Measurements from ENCODE around the gene OR8B4. TPM values are rescaled to one million over a fixed set of nuclear protein-coding genes. Genes with fewer than 3 reads are reported as not detected.
A peak's percentile ranks its signal among the peaks of the same experiment; 100 is the strongest.
"Not testable (repeated sequence)": the region's sequence is repeated elsewhere in the genome, so short reads cannot be mapped to it uniquely, and the experiment has no call there.

The OR8B4 gene
- total RNA-seq, 1 experiment from 2014 or later: not detected

- Histone ChIP-seq H3K9ac (ENCODE audit: low read length) (no peak overlapping the region), H3K27ac (ENCODE audit: low read length) (no peak overlapping the region)
- peak; percentile 74 for DNase-seq
Measured at GRCh38 chr11:124402326-124402922, 22.2 kb downstream of the OR8B4 start.

GRCh38 chr11:124398924-124399323 lies 25.7 kb downstream of the OR8B4 start, which contains the start of gene OR8B3:
Gene OR8B3 (minus strand): TSS chr11:124399024. CDS start chr11:124397351, 1,673 bp downstream.
- no peak for DNase-seq
- Histone ChIP-seq H3K27me3 (ENCODE audit: low read length) (no peaks in the 10 kb centered on the region), H3K9me2 (replicated peaks; ENCODE audit: insufficient read depth, low read length) (no peaks in the 10 kb centered on the region), H3K9me3 (ENCODE audit: low read length) (no peaks in the 10 kb centered on the region), H3K4me3 (ENCODE audit: low read length) (no peak within 1 kb of the TSS), H3K36me3 (ENCODE audit: insufficient read depth, low read length) (no peaks in the 10 kb centered on the region), H3K4me2 (ENCODE audit: low read depth, low read length, poor library complexity, severe bottlenecking) (no peak within 1 kb of the TSS), H3K27ac (ENCODE audit: low read length) (no peak within 1 kb of the TSS), H3K9ac (ENCODE audit: low read length) (no peak within 1 kb of the TSS), H3K4me1 (ENCODE audit: low read length) (no peaks in the 10 kb centered on the region), H4K20me1 (ENCODE audit: insufficient read depth, low read depth, low read length) (no peaks in the 10 kb centered on the region), H3K79me2 (ENCODE audit: low read length) (no peaks in the 10 kb centered on the region), H2AFZ (ENCODE audit: low read length) (no peak within 1 kb of the TSS)

More at GRCh38 chr11:124402326-124402922, 22.2 kb downstream of the OR8B4 start:
- H3K27me3 ChIP-seq (ENCODE audit: low read length): no peaks in the 10 kb centered on the region
- no peak overlapping the region for H2AFZ ChIP-seq (ENCODE audit: low read length)
- H3K79me2 ChIP-seq (ENCODE audit: low read length): no peaks in the 10 kb centered on the region
- no peaks in the 10 kb centered on the region for H4K20me1 ChIP-seq (ENCODE audit: insufficient read depth, low read depth, low read length)
- H3K9me2 ChIP-seq (replicated peaks; ENCODE audit: insufficient read depth, low read length): no peaks in the 10 kb centered on the region
- H3K4me3 ChIP-seq (ENCODE audit: low read length): no peak overlapping the region
- no peaks in the 10 kb centered on the region for H3K36me3 ChIP-seq (ENCODE audit: insufficient read depth, low read length)
- no peaks in the 10 kb centered on the region for H3K4me1 ChIP-seq (ENCODE audit: low read length)
- H3K4me2 ChIP-seq (ENCODE audit: low read depth, low read length, poor library complexity, severe bottlenecking): no peak overlapping the region
- H3K9me3 ChIP-seq (ENCODE audit: low read length): no peaks in the 10 kb centered on the region

DNA sequence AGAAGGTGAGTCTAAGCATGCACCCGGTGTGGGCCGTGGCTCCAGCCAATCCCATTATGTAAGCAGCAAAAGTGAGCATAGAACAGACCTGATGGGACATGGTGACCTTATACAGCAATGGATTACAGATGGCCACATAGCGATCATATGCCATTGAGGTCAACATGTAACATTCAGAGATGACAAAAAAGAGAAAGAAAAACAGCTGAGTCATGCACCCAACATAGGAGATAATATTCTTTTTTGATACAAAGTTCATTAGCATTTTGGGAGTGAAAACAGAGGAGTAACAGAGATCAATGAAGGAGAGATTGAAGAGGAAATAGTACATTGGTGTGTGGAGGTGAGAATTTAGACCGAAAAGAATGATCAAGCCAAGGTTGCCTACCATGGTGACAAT lies 27.8 kb downstream of the OR8B4 start:
- not testable (repeated sequence) for H3K27me3 ChIP-seq (ENCODE audit: low read length); H3K4me1 ChIP-seq (ENCODE audit: low read length); H2AFZ ChIP-seq (ENCODE audit: low read length); H4K20me1 ChIP-seq (ENCODE audit: insufficient read depth, low read depth, low read length); DNase-seq; H3K4me3 ChIP-seq (ENCODE audit: low read length); H3K9me3 ChIP-seq (ENCODE audit: low read length); H3K36me3 ChIP-seq (ENCODE audit: insufficient read depth, low read length); H3K4me2 ChIP-seq (ENCODE audit: low read depth, low read length, poor library complexity, severe bottlenecking); H3K27ac ChIP-seq (ENCODE audit: low read length); H3K9ac ChIP-seq (ENCODE audit: low read length); H3K9me2 ChIP-seq (replicated peaks; ENCODE audit: insufficient read depth, low read length); H3K79me2 ChIP-seq (ENCODE audit: low read length)

GRCh38 chr11:124394408-124394807 lies 30.3 kb downstream of the OR8B4 start:
- Histone ChIP-seq H3K9ac (ENCODE audit: low read length) (no peak overlapping the region), H3K9me3 (ENCODE audit: low read length) (no peaks in the 10 kb centered on the region), H3K27me3 (ENCODE audit: low read length) (no peaks in the 10 kb centered on the region), H3K36me3 (ENCODE audit: insufficient read depth, low read length) (no peaks in the 10 kb centered on the region), H3K4me3 (ENCODE audit: low read length) (no peak overlapping the region), H3K4me2 (ENCODE audit: low read depth, low read length, poor library complexity, severe bottlenecking) (no peak overlapping the region), H3K27ac (ENCODE audit: low read length) (no peak overlapping the region), H3K79me2 (ENCODE audit: low read length) (no peaks in the 10 kb centered on the region), H3K4me1 (ENCODE audit: low read length) (no peaks in the 10 kb centered on the region), H2AFZ (ENCODE audit: low read length) (no peak overlapping the region), H4K20me1 (ENCODE audit: insufficient read depth, low read depth, low read length) (no peaks in the 10 kb centered on the region), H3K9me2 (replicated peaks; ENCODE audit: insufficient read depth, low read length) (no peaks in the 10 kb centered on the region)
- DNase-seq: no peak

- no peak for DNase-seq
- Histone ChIP-seq H3K4me2 (ENCODE audit: low read depth, low read length, poor library complexity, severe bottlenecking) (no peak within 1 kb of the TSS), H4K20me1 (ENCODE audit: insufficient read depth, low read depth, low read length) (no peaks in the 10 kb centered on the region), H3K9ac (ENCODE audit: low read length) (no peak within 1 kb of the TSS), H3K9me2 (replicated peaks; ENCODE audit: insufficient read depth, low read length) (no peaks in the 10 kb centered on the region), H3K9me3 (ENCODE audit: low read length) (no peaks in the 10 kb centered on the region), H3K4me3 (ENCODE audit: low read length) (no peak within 1 kb of the TSS), H2AFZ (ENCODE audit: low read length) (no peak within 1 kb of the TSS), H3K4me1 (ENCODE audit: low read length) (no peaks in the 10 kb centered on the region), H3K36me3 (ENCODE audit: insufficient read depth, low read length) (no peaks in the 10 kb centered on the region), H3K27ac (ENCODE audit: low read length) (no peak within 1 kb of the TSS), H3K27me3 (ENCODE audit: low read length) (no peaks in the 10 kb centered on the region), H3K79me2 (ENCODE audit: low read length) (no peaks in the 10 kb centered on the region)
Measured at GRCh38 chr11:124384399-124384798, 40.3 kb downstream of the OR8B4 start, which contains the start of gene OR8B2. Gene OR8B2 (minus strand): TSS chr11:124384499. CDS start chr11:124383343, 1,156 bp downstream.

DNA sequence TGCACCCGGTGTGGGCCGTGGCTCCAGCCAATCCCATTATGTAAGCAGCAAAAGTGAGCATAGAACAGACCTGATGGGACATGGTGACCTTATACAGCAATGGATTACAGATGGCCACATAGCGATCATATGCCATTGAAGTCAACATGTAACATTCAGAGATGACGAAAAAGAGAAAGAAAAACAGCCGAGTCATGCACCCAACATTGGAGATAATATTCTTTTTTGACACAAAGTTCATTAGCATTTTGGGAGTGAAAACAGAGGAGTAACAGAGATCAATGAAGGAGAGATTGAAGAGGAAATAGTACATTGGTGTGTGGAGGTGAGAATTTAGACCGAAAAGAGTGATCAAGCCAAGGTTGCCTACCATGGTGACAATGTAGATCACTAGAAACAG lies 41.8 kb downstream of the OR8B4 start:
- not testable (repeated sequence) for H3K9me3 ChIP-seq (ENCODE audit: low read length); H3K27ac ChIP-seq (ENCODE audit: low read length); H4K20me1 ChIP-seq (ENCODE audit: insufficient read depth, low read depth, low read length); H3K4me3 ChIP-seq (ENCODE audit: low read length); H3K4me2 ChIP-seq (ENCODE audit: low read depth, low read length, poor library complexity, severe bottlenecking); H3K9me2 ChIP-seq (replicated peaks; ENCODE audit: insufficient read depth, low read length); H2AFZ ChIP-seq (ENCODE audit: low read length); H3K79me2 ChIP-seq (ENCODE audit: low read length); DNase-seq; H3K9ac ChIP-seq (ENCODE audit: low read length); H3K27me3 ChIP-seq (ENCODE audit: low read length); H3K4me1 ChIP-seq (ENCODE audit: low read length); H3K36me3 ChIP-seq (ENCODE audit: insufficient read depth, low read length)

DNA sequence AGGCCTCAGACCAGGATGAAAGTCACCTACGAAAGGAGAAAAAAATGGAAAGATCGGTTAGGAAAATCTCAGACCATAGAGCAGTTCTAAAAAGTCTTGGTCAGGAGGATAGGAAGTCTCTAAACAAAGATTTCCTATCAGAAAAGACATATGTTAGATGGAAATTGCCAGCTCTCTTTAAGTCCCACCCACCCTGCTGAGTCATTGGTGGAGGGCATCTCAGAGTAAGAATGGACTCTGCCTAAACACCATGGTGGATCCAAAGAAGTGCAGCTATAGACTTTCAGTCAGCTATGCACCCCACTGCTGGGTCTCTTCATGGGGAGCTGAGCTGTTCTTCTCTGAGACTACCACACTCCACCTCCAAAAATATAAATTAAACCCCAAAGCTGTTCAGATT lies 44.1 kb downstream of the OR8B4 start:
- H3K4me1 ChIP-seq (ENCODE audit: low read length): no peaks in the 10 kb centered on the region
- H2AFZ ChIP-seq (ENCODE audit: low read length): no peak overlapping the region

DNA sequence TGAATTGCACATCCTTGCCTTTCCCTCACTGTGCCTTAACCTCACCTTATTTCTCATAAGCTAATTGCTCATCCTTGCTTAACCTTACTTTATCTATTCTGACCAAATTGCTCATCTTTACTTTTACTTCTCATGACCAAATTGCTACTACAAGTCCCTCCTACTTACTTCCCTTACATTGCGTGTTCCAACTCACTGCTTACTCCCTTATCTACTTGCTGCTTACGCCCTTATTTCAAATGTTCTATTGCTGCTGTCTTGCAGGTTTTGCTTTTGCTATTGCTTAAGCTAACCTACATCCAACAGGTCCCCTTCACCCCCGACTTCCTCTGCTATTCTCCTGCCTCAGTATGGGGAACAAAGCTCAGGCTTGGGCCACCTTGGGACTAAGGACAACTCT lies 48.4 kb downstream of the OR8B4 start:
- Histone ChIP-seq H3K4me3 (ENCODE audit: low read length) (no peak overlapping the region), H4K20me1 (ENCODE audit: insufficient read depth, low read depth, low read length) (no peaks in the 10 kb centered on the region), H3K27ac (ENCODE audit: low read length) (no peak overlapping the region), H3K9me3 (ENCODE audit: low read length) (no peaks in the 10 kb centered on the region), H3K9me2 (replicated peaks; ENCODE audit: insufficient read depth, low read length) (no peaks in the 10 kb centered on the region), H2AFZ (ENCODE audit: low read length) (no peak overlapping the region), H3K79me2 (ENCODE audit: low read length) (no peaks in the 10 kb centered on the region), H3K36me3 (ENCODE audit: insufficient read depth, low read length) (no peaks in the 10 kb centered on the region), H3K9ac (ENCODE audit: low read length) (no peak overlapping the region), H3K27me3 (ENCODE audit: low read length) (no peaks in the 10 kb centered on the region), H3K4me2 (ENCODE audit: low read depth, low read length, poor library complexity, severe bottlenecking) (no peak overlapping the region), H3K4me1 (ENCODE audit: low read length) (no peaks in the 10 kb centered on the region)
- no peak for DNase-seq

More for the DNA sequence above, 44.1 kb downstream of the OR8B4 start:
- H3K9me3 ChIP-seq (ENCODE audit: low read length): no peaks in the 10 kb centered on the region
- H3K4me2 ChIP-seq (ENCODE audit: low read depth, low read length, poor library complexity, severe bottlenecking): no peak overlapping the region
- no peak overlapping the region for H3K9ac ChIP-seq (ENCODE audit: low read length)
- no peaks in the 10 kb centered on the region for H3K79me2 ChIP-seq (ENCODE audit: low read length)
- H3K9me2 ChIP-seq (replicated peaks; ENCODE audit: insufficient read depth, low read length): no peaks in the 10 kb centered on the region
- no peaks in the 10 kb centered on the region for H3K27me3 ChIP-seq (ENCODE audit: low read length)
- no peak overlapping the region for H3K4me3 ChIP-seq (ENCODE audit: low read length)
- H4K20me1 ChIP-seq (ENCODE audit: insufficient read depth, low read depth, low read length): no peaks in the 10 kb centered on the region
- H3K36me3 ChIP-seq (ENCODE audit: insufficient read depth, low read length): no peaks in the 10 kb centered on the region
- no peak for DNase-seq
- no peak overlapping the region for H3K27ac ChIP-seq (ENCODE audit: low read length)

Measured in Karpas-422 (cell line).